ENCODE results near the gene ENGASE. TPM values are rescaled to one million over a fixed set of nuclear protein-coding genes. Genes with fewer than 3 reads are reported as not detected.

Gene ENGASE
- polyA plus RNA-seq, 4 donors: 11.4 to 35.0 (median 21.7) TPM

DNA sequence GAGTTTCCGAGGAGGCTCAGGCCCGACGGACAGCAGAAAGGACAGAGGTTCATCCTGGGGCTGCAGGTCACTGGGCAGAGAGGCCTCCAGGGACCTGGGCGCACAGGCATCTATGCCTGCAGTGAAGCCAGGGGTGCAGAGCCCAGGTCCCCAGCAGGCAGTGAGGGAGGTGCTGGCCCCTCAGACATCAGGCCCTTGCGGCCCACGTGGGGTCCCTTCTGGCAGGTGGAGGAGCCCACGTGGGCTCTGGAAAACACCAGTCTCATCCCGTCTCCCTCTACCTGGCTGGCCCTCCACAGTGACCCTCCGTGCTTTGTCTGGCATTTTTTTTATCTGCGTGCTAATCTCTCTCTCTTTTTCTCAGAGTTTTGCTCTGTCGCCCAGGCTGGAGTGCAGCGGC lies 36.5 kb downstream of the ENGASE start:
- DNase-seq (ENCODE audit: low read depth in 4 of 4, low spot score in 2 of 4): no peak

DNA sequence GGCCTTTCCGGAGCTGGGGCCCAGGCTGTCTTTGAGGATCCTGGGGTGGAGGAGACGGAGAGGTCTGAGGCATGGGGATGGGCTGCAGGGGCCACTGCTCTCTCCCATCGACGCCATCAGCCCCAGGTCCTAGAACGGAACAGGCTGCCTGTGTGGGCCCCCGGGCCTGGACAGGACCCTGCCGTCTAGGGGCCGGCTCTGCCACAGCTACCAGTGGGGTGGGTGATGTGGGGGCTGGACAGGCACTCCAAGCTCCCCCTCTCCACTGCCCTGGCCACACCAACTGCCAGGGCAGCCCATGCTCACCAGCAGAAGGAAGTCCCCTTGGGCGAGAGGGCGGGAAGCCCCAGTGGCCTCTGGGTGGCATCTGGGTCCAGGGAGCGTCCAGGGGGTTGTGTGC lies 37.8 kb downstream of the ENGASE start:
- DNase-seq (ENCODE audit: low read depth in 4 of 4, low spot score in 2 of 4): no peak

- DNase-seq (ENCODE audit: low read depth in 4 of 4, low spot score in 2 of 4): no peak
Measured at GRCh38 chr17:79113699-79114457, 39.3 kb downstream of the ENGASE start.

DNA sequence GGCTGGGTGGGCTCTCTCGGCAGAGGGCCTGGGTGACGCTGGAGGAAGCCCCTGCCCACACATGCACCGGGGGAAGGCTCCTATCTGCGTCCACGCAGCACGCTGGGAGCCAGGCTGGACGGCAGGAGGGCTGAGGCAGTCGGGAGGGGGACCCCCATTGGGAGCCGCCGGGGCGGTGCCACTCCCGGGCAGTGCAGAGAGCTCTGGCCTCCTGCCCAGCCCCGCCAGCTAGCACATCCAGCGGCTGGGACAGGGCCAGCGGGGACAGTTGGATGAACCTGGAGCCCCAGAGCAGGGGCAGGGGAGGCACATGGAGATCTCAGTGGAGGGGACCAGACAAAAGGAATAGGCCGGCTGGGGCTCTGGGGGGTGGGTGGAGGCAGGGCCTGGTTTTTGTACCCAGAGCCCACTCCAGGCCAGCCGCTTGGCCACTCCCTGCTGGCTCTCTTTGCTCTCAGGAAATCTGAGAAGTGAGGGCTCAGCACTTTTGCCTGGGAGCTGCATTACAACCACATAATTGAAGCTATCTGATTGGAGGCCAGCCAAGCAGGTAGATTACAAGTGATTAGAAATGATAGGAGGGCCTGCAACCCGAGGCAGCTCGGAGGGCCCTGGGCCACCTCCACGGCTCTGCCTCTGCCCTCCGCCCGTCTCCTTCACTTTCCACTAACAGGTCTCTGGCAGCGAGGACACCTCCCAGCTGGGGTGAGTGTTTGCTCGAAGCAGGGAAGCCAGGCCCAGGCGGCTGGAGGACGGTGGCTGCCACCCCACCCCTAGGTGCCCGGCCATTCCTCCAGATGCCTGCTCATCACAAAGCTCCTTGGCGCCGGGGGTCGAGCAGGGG lies 40.1 kb downstream of the ENGASE start:
- DNase-seq (ENCODE audit: low read depth in 4 of 4, low spot score in 2 of 4): peak in 1 of 4 donors; percentile 63

DNA sequence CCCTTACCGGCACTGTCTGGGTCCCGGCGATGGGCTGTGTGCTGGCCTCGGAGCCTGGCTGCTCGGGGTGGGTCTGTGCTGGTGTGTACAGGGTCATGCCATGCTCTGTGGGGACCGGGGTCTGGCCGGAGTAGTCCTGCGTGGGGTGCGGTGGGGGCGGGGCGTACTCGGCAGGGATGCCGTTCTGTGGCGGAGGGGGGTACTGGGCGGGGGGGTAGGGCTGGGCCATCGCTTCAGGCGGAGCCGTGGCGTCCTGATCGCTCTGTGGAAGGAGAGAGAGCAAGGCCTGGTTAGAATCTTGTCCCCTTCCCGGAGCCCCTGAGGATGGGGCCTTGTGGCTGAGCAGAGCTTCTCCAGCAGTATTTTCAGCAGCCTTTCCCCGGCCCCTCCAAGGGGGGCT lies 40.9 kb downstream of the ENGASE start:
- no peak for DNase-seq (ENCODE audit: low read depth in 4 of 4, low spot score in 2 of 4)

DNA sequence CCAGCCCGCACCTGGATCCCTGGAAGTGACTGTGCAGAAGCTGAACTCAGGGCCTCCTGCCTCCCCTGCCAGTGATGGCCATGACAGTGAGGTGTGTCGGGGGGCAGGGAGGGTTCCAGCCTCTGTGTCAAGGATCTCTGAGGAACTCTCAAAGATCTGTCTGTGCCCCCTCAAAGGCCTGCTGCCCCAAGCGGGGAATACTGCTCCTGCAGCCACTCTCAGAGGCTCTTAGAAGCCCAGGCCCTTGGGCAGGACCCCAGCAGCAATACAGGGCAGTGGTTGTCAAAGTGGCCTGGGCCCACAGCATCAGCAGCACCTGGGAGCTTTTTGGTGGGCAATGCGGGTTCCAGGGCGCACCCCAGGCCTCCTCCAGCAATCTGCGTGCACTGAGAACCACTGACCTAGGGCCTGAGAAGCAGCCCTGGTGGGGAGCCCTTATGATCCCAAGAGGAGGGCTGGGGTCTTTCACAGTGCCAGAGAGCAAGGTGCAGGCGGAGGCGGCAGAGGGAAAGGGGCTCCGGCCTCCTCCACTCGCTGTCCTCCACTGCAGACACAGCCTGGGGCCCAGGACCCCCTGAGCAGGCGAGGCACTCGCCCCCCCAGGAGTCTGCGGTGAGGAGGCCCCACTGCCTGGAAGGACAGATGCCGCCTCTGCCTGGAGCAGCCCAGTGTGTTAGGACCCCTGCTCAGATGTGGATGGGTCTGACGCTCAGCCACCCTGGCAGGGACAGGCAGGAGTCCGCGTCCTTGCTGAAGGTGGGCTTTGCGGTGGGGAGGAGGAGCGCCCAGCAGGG lies 42.1 kb downstream of the ENGASE start:
- no peak for DNase-seq (ENCODE audit: low read depth in 4 of 4, low spot score in 2 of 4)

- DNase-seq (ENCODE audit: low read depth in 4 of 4, low spot score in 2 of 4): no peak
Measured at GRCh38 chr17:79117905-79118487, 43.4 kb downstream of the ENGASE start.

GRCh38 chr17:79118924-79119323 lies 44.3 kb downstream of the ENGASE start:
- no peak for DNase-seq (ENCODE audit: low read depth in 4 of 4, low spot score in 2 of 4)

DNA sequence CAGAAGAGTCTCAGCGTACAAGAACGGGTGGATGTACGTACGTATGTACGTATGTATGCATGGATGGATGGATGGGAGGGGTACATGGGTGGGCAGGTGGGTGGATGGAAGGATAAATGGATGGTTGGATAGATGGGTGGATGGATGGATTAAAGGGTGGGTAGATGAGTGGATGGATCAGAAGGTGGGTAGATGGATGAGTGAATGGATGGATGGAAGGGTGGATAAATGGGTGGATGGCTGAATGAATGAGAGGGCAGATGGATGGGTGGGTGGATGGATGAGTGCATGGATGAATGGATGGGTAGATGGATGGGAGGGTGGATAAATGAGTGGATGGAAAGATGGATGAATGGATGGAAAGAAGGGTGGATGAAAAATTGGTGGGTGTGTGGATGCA lies 45.6 kb downstream of the ENGASE start:
- no peak for DNase-seq (ENCODE audit: low read depth in 4 of 4, low spot score in 2 of 4)

DNA sequence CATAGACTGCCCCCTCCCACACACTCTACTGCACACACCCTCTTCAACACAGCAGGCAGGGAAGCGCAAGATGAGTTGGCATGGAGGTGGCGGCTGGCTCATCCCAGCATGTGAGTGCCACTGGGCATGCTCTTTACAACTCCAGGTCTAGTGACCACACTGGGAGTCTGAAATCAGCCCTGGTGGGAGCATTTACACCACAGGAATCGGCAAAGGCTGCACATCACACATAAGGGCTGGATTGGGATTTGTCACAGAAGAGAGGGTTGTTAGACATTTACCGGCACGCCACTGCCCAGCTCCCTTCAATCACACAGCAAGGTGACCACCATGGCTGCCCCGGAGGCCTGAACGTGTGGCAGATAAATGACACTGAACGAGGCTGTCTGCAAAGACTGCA lies 49.4 kb downstream of the ENGASE start:
- DNase-seq (ENCODE audit: low read depth in 4 of 4, low spot score in 2 of 4): no peak

GRCh38 chr17:79124513-79125209 lies 50.0 kb downstream of the ENGASE start:
- no peak for DNase-seq (ENCODE audit: low read depth in 4 of 4, low spot score in 2 of 4)

DNA sequence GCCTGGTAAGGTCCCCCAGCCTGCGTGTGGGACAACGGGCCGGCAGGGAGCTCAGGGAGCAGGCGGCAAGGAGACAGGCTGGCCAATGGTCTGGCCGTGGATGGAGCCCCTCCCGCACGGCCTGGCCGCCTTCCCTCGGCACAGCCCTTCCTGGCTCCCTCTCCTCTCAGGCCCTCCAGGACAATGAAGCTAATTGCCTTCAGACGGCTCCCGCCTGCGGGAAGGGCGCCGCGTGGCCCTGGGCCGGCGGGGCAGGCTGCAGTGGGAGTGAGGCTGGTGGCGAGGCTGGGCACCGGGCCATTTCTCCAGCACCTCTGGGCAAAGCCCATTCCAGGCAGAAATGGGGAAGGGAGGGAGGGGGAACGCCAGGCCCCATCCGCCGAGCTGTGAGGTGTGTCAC lies 50.9 kb downstream of the ENGASE start:
- no peak for DNase-seq (ENCODE audit: low read depth in 4 of 4, low spot score in 2 of 4)

- no peak for DNase-seq (ENCODE audit: low read depth in 4 of 4, low spot score in 2 of 4)
Measured at GRCh38 chr17:79126139-79126538, 51.5 kb downstream of the ENGASE start.

DNA sequence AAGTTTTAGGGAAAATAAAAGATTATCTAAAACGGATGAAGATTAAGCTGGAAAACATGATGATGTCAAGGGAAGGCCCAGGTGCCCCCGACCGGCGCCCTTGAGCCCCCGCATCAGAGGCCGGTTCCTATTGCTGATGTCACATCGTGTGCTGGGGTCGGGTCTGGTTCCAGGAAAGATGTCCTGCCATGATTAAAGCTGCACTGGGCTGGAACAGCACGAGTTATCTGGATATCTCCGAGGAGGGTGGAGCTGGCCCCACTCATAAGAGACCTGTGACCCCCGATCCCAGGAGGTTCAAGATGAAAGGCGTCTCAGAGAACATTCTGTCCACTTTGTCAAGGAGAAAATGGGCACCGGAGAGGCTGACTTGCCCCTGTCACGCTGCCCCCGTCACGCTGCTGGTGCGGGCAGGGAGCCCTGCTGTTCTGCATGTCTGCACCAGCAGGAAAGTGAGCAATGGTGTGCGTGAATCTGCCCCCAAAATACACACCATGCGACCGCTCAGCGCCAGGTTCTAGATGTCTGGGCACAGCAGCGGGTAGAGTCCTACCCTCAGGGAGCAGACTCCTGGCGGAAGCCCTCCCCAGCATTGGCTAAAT lies 53.0 kb downstream of the ENGASE start:
- no peak for DNase-seq (ENCODE audit: low read depth in 4 of 4, low spot score in 2 of 4)

GRCh38 chr17:79129523-79129922 lies 54.9 kb downstream of the ENGASE start:
- no peak for DNase-seq (ENCODE audit: low read depth in 4 of 4, low spot score in 2 of 4)

DNA sequence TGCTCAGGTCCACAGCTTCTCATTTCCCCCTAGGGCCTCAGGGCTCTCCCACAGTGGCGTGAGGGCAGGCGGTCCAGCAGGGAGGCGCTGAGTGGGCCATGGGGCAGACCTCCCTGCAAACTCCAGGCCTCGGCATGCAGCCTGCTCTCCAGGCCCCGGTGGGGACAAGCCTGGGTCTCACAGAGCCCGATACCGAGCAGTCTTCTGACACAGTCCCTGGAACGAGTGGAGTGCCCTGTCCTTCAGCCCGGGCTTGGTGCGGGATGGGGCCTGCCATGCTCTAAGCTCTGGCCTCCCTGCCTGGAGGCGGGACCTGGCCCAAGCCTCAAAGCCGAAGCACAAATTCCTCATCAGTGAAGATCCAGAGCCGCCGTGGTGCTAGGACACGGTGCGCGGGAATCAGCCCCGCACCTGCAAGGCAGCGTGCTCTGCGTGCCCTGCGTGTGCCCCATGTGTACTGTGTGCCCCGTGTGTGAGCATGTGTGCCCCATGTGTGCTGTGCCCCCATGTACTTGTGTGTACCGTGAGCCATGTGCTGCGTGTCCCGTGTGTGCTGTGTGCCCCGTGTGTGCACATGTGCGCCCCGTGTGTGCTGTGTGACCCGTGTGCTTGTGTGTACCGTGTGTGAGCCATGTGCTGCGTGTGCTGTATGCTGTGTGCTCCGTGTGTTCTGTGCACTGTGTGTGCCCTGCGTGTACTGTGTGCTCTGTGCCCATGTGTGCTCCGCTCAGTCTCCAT lies 56.1 kb downstream of the ENGASE start:
- no peak for DNase-seq (ENCODE audit: low read depth in 4 of 4, low spot score in 2 of 4)

- DNase-seq (ENCODE audit: low read depth in 4 of 4, low spot score in 2 of 4): no peak
Measured at GRCh38 chr17:79131274-79131635, 56.6 kb downstream of the ENGASE start.

DNA sequence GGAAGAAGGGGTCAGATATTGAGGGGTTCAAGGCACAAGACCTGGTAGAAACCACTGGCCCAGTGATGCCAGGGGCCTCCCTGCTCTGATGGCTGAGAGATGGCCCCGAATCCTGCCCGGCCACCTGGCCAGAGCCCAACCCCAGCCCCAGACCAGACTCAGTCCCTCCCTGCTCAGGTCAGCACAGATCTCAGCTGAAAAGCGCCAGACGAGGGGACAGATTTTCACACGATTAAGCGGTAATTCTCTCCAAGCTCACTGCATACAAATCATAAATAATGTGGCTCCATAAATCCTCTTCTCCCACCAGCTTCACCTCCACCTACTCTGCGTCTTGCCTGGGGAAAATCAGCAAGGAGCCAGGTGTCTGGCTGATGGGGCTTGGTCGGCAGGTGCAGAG lies 57.1 kb downstream of the ENGASE start:
- no peak for DNase-seq (ENCODE audit: low read depth in 4 of 4, low spot score in 2 of 4)
